HepG2 (cell line): Measurements from ENCODE around the gene CAMK2G. TPM values are rescaled to one million over a fixed set of nuclear protein-coding genes. Genes with fewer than 3 reads are reported as not detected.
A peak's percentile ranks its signal among the peaks of the same experiment; 100 is the strongest.

Experiments used
- ADNP ChIP-seq: sonication (generic); formaldehyde crosslinking; IDR thresholded peaks from 2 replicates; pipeline ENCODE4 v1.4.0; 2020; ENCODE audit warnings: missing genetic modification reagents
- ATF1 ChIP-seq: IDR thresholded peaks from 2 replicates; pipeline ENCODE4 v1.6.1; 2016; ENCODE audit warnings: mild to moderate bottlenecking, control low read depth
- CBX5 ChIP-seq: sonication (generic); formaldehyde crosslinking; IDR thresholded peaks from 2 replicates; pipeline ENCODE4 v1.4.0; 2020; ENCODE audit warnings: missing genetic modification reagents, borderline replicate concordance
- DMAP1 ChIP-seq: IDR thresholded peaks from 2 replicates; pipeline ENCODE4 v1.6.1; 2016
- NCOR1 ChIP-seq: fragments of 200-600 bp; sonication (generic); IDR thresholded peaks from 2 replicates; pipeline ENCODE4 v1.7.0; 2017; ENCODE audit warnings: antibody characterized with exemption, low read length, borderline replicate concordance
- NFKBIZ ChIP-seq: IDR thresholded peaks from 2 replicates; pipeline ENCODE4 v1.6.1; 2018; ENCODE audit warnings: missing genetic modification reagents, missing compliant biosample characterization
- NFYC ChIP-seq: IDR thresholded peaks from 2 replicates; pipeline ENCODE4 v1.6.1; 2016; ENCODE audit warnings: missing genetic modification reagents, missing compliant biosample characterization
- RBAK ChIP-seq: sonication (generic); formaldehyde crosslinking; IDR thresholded peaks from 2 replicates; pipeline ENCODE4 v1.5.1; 2020; ENCODE audit warnings: mild to moderate bottlenecking, missing genetic modification reagents
- RBM22 ChIP-seq: fragments of 200-400 bp; formaldehyde crosslinking; optimal IDR thresholded peaks from 2 replicates; pipeline ENCODE3; 2017; ENCODE audit warnings: mild to moderate bottlenecking, low read length, moderate library complexity
- SMYD3 ChIP-seq: sonication (generic); formaldehyde crosslinking; IDR thresholded peaks from 2 replicates; pipeline ENCODE4 v1.8.1; 2023; ENCODE audit warnings: mild to moderate bottlenecking, missing genetic modification reagents
- SNAPC2 ChIP-seq: sonication (generic); formaldehyde crosslinking; IDR thresholded peaks from 2 replicates; pipeline ENCODE4 v1.8.1; 2022; ENCODE audit warnings: mild to moderate bottlenecking, missing genetic modification reagents
- SYNCRIP ChIP-seq: fragments of 200-400 bp; formaldehyde crosslinking; IDR thresholded peaks from 2 replicates; pipeline ENCODE4 v1.6.1; 2018; ENCODE audit warnings: mild to moderate bottlenecking, low read depth, low read length; ENCODE audit not compliant: insufficient read depth
- TCF7L2 ChIP-seq: IDR thresholded peaks from 2 replicates; pipeline ENCODE4 v1.6.1; 2011; ENCODE audit warnings: mild to moderate bottlenecking, low read depth, low read length, moderate library complexity
- ZNF343 ChIP-seq: sonication (generic); formaldehyde crosslinking; IDR thresholded peaks from 2 replicates; pipeline ENCODE4 v1.4.0; 2020; ENCODE audit warnings: mild to moderate bottlenecking, missing genetic modification reagents
- ZNF552 ChIP-seq: sonication (generic); formaldehyde crosslinking; IDR thresholded peaks from 2 replicates; pipeline ENCODE4 v1.9.0; 2022; ENCODE audit warnings: missing genetic modification reagents, mild to moderate bottlenecking, borderline replicate concordance
- ZNF564 ChIP-seq: sonication (generic); formaldehyde crosslinking; IDR thresholded peaks from 2 replicates; pipeline ENCODE4 v1.8.1; 2023; ENCODE audit warnings: mild to moderate bottlenecking, missing genetic modification reagents
- polyA plus RNA-seq, 8 experiments: library from polyadenylated mRNA; depleted of rRNA in 3 of 8; stranded (reverse) in 7 of 8; unstranded in 1 of 8; fragments of >200 nt; fragmentation: Illumina TruSeq in 4 of 8; extraction: Trizol in 4 of 8; gene quantifications; 2 replicates each; pipeline versions ENCODE4 v1.2.1 to v1.2.3, GENCODE V29; 2011 to 2016; ENCODE audit warnings: low read depth in 4 of 8, missing spikeins in 1 of 8, mixed read lengths in 1 of 8; ENCODE audit not compliant: insufficient read depth in 1 of 8
- total RNA-seq, 5 experiments: library from RNA; depleted of rRNA; stranded (reverse); fragments of >200 nt; fragmentation: Illumina TruSeq; extraction: Trizol; gene quantifications; 2 replicates each; pipeline ENCODE4 v1.2.3, GENCODE V29; 2016; ENCODE audit warnings: low read depth in 1 of 5
- TF ChIP-seq, protein P1 (sequence below): sonication (generic); formaldehyde crosslinking; IDR thresholded peaks from 2 replicates; pipeline ENCODE4 v1.8.1; 2023; ENCODE audit warnings: missing genetic modification reagents, inconsistent platforms, borderline replicate concordance
- TF ChIP-seq, protein P2 (sequence below), 2 experiments: IDR thresholded peaks; 2 replicates each; pipeline ENCODE4 v1.6.1; 2011 to 2012; ENCODE audit warnings: low read length in 2 of 2, borderline replicate concordance in 1 of 2, low read depth in 1 of 2, mild to moderate bottlenecking in 1 of 2, moderate library complexity in 1 of 2
- TF ChIP-seq, protein P3 (sequence below): sonication (generic); formaldehyde crosslinking; IDR thresholded peaks from 2 replicates; pipeline ENCODE4 v1.5.1; 2020; ENCODE audit warnings: mild to moderate bottlenecking, moderate library complexity, missing genetic modification reagents
- TF ChIP-seq, protein P4 (sequence below): sonication (generic); formaldehyde crosslinking; IDR thresholded peaks from 2 replicates; pipeline ENCODE4 v1.4.0; 2020; ENCODE audit warnings: mild to moderate bottlenecking, missing genetic modification reagents
- TF ChIP-seq, protein P5 (sequence below): sonication (generic); formaldehyde crosslinking; IDR thresholded peaks from 2 replicates; pipeline ENCODE4 v1.4.0; 2020; ENCODE audit warnings: missing genetic modification reagents
- TF ChIP-seq, protein P6 (sequence below): sonication (generic); formaldehyde crosslinking; IDR thresholded peaks from 2 replicates; pipeline ENCODE4 v1.4.0; 2020; ENCODE audit warnings: missing genetic modification reagents

Gene CAMK2G
- total and polyA plus RNA-seq, 2 of the 13 experiments (the other 11 are each of a cell fraction or from before 2014, with no cell fraction given): 15.9 to 18.8 TPM

DNA sequence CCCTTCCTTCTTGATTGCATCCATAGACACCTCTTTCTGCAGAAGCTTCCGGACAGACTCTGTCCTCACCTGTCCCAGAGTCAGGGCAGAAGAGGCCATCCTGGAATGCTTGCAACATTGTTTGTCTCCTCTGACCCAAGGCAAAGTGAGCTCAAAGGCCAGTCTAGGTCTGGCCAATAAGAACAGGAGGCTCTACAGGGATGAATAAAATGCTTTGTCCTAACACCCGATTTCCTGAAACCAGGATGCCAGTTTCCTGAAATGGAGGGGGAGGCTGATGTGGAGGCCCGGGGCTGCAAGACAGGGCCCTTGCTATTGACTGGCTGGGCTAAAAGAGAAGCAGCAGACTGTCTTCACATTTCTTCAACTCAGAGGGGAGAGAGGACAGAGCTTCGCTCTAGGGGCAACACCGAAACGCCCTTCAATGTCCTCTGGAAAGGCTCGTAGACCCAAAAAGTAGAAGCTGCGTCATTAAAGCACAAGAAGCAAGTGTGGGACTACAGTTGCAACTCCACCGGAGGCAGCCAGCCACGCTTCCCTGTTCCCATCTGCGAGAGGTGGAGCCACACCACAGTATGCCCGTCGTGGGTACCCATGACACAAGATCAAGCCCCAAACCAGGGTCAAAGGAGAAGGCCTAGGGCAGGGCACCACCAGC lies 33.8 kb downstream of the CAMK2G start (continued):
- TF ChIP-seq, protein P1, sequence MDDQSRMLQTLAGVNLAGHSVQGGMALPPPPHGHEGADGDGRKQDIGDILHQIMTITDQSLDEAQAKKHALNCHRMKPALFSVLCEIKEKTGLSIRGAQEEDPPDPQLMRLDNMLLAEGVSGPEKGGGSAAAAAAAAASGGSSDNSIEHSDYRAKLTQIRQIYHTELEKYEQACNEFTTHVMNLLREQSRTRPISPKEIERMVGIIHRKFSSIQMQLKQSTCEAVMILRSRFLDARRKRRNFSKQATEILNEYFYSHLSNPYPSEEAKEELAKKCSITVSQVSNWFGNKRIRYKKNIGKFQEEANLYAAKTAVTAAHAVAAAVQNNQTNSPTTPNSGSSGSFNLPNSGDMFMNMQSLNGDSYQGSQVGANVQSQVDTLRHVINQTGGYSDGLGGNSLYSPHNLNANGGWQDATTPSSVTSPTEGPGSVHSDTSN (CRISPR knock-in tag): no peak
- TF ChIP-seq, protein P2, sequence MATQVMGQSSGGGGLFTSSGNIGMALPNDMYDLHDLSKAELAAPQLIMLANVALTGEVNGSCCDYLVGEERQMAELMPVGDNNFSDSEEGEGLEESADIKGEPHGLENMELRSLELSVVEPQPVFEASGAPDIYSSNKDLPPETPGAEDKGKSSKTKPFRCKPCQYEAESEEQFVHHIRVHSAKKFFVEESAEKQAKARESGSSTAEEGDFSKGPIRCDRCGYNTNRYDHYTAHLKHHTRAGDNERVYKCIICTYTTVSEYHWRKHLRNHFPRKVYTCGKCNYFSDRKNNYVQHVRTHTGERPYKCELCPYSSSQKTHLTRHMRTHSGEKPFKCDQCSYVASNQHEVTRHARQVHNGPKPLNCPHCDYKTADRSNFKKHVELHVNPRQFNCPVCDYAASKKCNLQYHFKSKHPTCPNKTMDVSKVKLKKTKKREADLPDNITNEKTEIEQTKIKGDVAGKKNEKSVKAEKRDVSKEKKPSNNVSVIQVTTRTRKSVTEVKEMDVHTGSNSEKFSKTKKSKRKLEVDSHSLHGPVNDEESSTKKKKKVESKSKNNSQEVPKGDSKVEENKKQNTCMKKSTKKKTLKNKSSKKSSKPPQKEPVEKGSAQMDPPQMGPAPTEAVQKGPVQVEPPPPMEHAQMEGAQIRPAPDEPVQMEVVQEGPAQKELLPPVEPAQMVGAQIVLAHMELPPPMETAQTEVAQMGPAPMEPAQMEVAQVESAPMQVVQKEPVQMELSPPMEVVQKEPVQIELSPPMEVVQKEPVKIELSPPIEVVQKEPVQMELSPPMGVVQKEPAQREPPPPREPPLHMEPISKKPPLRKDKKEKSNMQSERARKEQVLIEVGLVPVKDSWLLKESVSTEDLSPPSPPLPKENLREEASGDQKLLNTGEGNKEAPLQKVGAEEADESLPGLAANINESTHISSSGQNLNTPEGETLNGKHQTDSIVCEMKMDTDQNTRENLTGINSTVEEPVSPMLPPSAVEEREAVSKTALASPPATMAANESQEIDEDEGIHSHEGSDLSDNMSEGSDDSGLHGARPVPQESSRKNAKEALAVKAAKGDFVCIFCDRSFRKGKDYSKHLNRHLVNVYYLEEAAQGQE (IDR thresholded peaks at IDR 0.05; ENCODE audit: borderline replicate concordance in 1 of 2, low read depth in 1 of 2, low read length in 2 of 2): no peak
- no peak for TF ChIP-seq TCF7L2
- no peak for TF ChIP-seq ATF1 (CRISPR knock-in tag)
- TF ChIP-seq, protein P3, sequence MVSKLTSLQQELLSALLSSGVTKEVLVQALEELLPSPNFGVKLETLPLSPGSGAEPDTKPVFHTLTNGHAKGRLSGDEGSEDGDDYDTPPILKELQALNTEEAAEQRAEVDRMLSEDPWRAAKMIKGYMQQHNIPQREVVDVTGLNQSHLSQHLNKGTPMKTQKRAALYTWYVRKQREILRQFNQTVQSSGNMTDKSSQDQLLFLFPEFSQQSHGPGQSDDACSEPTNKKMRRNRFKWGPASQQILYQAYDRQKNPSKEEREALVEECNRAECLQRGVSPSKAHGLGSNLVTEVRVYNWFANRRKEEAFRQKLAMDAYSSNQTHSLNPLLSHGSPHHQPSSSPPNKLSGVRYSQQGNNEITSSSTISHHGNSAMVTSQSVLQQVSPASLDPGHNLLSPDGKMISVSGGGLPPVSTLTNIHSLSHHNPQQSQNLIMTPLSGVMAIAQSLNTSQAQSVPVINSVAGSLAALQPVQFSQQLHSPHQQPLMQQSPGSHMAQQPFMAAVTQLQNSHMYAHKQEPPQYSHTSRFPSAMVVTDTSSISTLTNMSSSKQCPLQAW (CRISPR knock-in tag): peak; percentile 47; the same call in 1 of the 2 replicates
- peak; percentile 72 for TF ChIP-seq NFYC (CRISPR knock-in tag)
- TF ChIP-seq, protein P4, sequence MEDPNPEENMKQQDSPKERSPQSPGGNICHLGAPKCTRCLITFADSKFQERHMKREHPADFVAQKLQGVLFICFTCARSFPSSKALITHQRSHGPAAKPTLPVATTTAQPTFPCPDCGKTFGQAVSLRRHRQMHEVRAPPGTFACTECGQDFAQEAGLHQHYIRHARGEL (CRISPR knock-in tag): no peak
- TF ChIP-seq RBAK (CRISPR knock-in tag): no peak
- no peak for TF ChIP-seq SNAPC2 (CRISPR knock-in tag)
- no peak for TF ChIP-seq ZNF343 (CRISPR knock-in tag)
- TF ChIP-seq RBM22: no peak
- no peak for TF ChIP-seq ZNF552 (CRISPR knock-in tag)
- TF ChIP-seq NFKBIZ (CRISPR knock-in tag): 0 out of 2 replicates have a peak, but pooled peaks have one; percentile 61
- no peak for TF ChIP-seq SYNCRIP
- no peak for TF ChIP-seq SMYD3 (CRISPR knock-in tag)
- no peak for TF ChIP-seq ADNP (CRISPR knock-in tag)
- TF ChIP-seq, protein P5, sequence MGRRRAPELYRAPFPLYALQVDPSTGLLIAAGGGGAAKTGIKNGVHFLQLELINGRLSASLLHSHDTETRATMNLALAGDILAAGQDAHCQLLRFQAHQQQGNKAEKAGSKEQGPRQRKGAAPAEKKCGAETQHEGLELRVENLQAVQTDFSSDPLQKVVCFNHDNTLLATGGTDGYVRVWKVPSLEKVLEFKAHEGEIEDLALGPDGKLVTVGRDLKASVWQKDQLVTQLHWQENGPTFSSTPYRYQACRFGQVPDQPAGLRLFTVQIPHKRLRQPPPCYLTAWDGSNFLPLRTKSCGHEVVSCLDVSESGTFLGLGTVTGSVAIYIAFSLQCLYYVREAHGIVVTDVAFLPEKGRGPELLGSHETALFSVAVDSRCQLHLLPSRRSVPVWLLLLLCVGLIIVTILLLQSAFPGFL: no peak
- TF ChIP-seq DMAP1: peak; percentile 77; the same call in 1 of the 2 replicates
- peak; percentile 16; the same call in 1 of the 2 replicates for TF ChIP-seq CBX5 (CRISPR knock-in tag)
- TF ChIP-seq, protein P6, sequence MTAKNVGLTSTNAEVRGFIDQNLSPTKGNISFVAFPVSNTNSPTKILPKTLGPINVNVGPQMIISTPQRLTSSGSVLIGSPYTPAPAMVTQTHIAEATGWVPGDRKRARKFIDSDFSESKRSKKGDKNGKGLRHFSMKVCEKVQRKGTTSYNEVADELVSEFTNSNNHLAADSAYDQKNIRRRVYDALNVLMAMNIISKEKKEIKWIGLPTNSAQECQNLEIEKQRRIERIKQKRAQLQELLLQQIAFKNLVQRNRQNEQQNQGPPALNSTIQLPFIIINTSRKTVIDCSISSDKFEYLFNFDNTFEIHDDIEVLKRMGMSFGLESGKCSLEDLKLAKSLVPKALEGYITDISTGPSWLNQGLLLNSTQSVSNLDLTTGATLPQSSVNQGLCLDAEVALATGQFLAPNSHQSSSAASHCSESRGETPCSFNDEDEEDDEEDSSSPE (CRISPR knock-in tag): no peak
- no peak for TF ChIP-seq ZNF564
- TF ChIP-seq NCOR1: peak; percentile 93; the same call in 1 of the 2 replicates
